NCI-H1092 (cell line): ENCODE data around the gene SLC10A6.
"Not testable (repeated sequence)": the region's sequence is repeated elsewhere in the genome, so short reads cannot be mapped to it uniquely, and the experiment has no call there.

Experiments used
- DNase-seq: peaks from one replicate; lab custom pipeline; 2025; lab: John Stamatoyannopoulos, UW

The SLC10A6 gene

GRCh38 chr4:86848732-86849619 lies at the start of gene SLC10A6:
Gene SLC10A6 (minus strand): TSS chr4:86849384. CDS start chr4:86849115, 269 bp downstream.
- no peak for DNase-seq

GRCh38 chr4:86898562-86898961 lies 49.4 kb upstream of the SLC10A6 start:
- no peak for DNase-seq

GRCh38 chr4:86896596-86896995 lies 47.4 kb upstream of the SLC10A6 start:
- no peak for DNase-seq

GRCh38 chr4:86895692-86896488 lies 46.7 kb upstream of the SLC10A6 start:
- peak; percentile 53 for DNase-seq

GRCh38 chr4:86894455-86894854 lies 45.3 kb upstream of the SLC10A6 start:
- DNase-seq = no peak

GRCh38 chr4:86893136-86893535 lies 44.0 kb upstream of the SLC10A6 start:
- no peak for DNase-seq

GRCh38 chr4:86892636-86892960 lies 43.4 kb upstream of the SLC10A6 start:
- no peak for DNase-seq

- peak; percentile 43 for DNase-seq
Measured at GRCh38 chr4:86891762-86892635, 42.8 kb upstream of the SLC10A6 start, which contains the start of gene C4orf36. Gene C4orf36 (minus strand): TSS chr4:86892422. CDS start chr4:86891520, 902 bp downstream.

- DNase-seq = no peak
Measured at GRCh38 chr4:86890790-86891189, 41.6 kb upstream of the SLC10A6 start.

- DNase-seq = no peak
Measured at GRCh38 chr4:86879641-86880040, 30.5 kb upstream of the SLC10A6 start.

- no peak for DNase-seq
Measured at GRCh38 chr4:86878640-86879039, 29.5 kb upstream of the SLC10A6 start.

- no peak for DNase-seq
Measured at GRCh38 chr4:86876894-86877685, 27.9 kb upstream of the SLC10A6 start.

GRCh38 chr4:86875436-86875835 lies 26.3 kb upstream of the SLC10A6 start:
- not testable (repeated sequence) for DNase-seq

- DNase-seq = no peak
Measured at GRCh38 chr4:86872135-86872534, 23.0 kb upstream of the SLC10A6 start.

- DNase-seq = no peak
Measured at GRCh38 chr4:86870442-86871069, 21.4 kb upstream of the SLC10A6 start.

GRCh38 chr4:86857341-86858052 lies 8.3 kb upstream of the SLC10A6 start:
- no peak for DNase-seq

GRCh38 chr4:86856896-86857295 lies 7.7 kb upstream of the SLC10A6 start:
- no peak for DNase-seq

GRCh38 chr4:86855572-86855971 lies 6.4 kb upstream of the SLC10A6 start:
- no peak for DNase-seq

- DNase-seq = no peak
Measured at GRCh38 chr4:86853209-86853608, 4.0 kb upstream of the SLC10A6 start.

GRCh38 chr4:86848136-86848535 lies 1.0 kb downstream of the SLC10A6 start:
- DNase-seq = no peak
